K562 (cell line): ENCODE results near the gene SARS1. TPM values are rescaled to one million over a fixed set of nuclear protein-coding genes. Genes with fewer than 3 reads are reported as not detected.

Experiments
- ATF3 ChIP-seq, 2 experiments: fragments of 450-650 bp in 1 of 2; sonication (generic) in 1 of 2; formaldehyde crosslinking in 1 of 2; IDR thresholded peaks in 1 of 2; conservative IDR thresholded peaks in 1 of 2; 2 replicates each; pipeline versions ENCODE4 v1.6.1 to v1.8.1; 2016 to 2023; ENCODE audit warnings: mild to moderate bottlenecking in 2 of 2, moderate library complexity in 2 of 2, inconsistent platforms in 1 of 2, missing genetic modification reagents in 1 of 2
- C11orf30 ChIP-seq: fragments of 450-650 bp; IDR thresholded peaks from 2 replicates; pipeline ENCODE4 v1.6.1; 2016; ENCODE audit warnings: low read depth, mild to moderate bottlenecking
- DNMT1 ChIP-seq: fragments of 450-650 bp; IDR thresholded peaks from 2 replicates; pipeline ENCODE4 v1.6.1; 2016; ENCODE audit warnings: antibody characterized with exemption, mild to moderate bottlenecking
- ETV1 ChIP-seq: fragments of 450-650 bp; conservative IDR thresholded peaks from 2 replicates; pipeline ENCODE4 v1.6.1; 2016; ENCODE audit warnings: missing genetic modification characterization, control low read depth, low read depth, missing compliant biosample characterization
- HBP1 ChIP-seq: fragments of 450-650 bp; formaldehyde crosslinking; IDR thresholded peaks from 2 replicates; pipeline ENCODE4 v1.4.0; 2022; ENCODE audit warnings: missing genetic modification characterization
- ILK ChIP-seq: fragments of 450-650 bp; IDR thresholded peaks from 2 replicates; pipeline ENCODE4 v1.6.1; 2016; ENCODE audit warnings: missing genetic modification characterization, low read depth, mild to moderate bottlenecking, missing compliant biosample characterization, moderate library complexity, borderline replicate concordance
- KLF13 ChIP-seq: fragments of 450-650 bp; IDR thresholded peaks from 2 replicates; pipeline ENCODE4 v1.6.1; 2016; ENCODE audit warnings: missing genetic modification characterization, low read depth, mild to moderate bottlenecking, missing compliant biosample characterization, moderate library complexity, borderline replicate concordance
- NFIC ChIP-seq: fragments of 450-650 bp; IDR thresholded peaks from 2 replicates; pipeline ENCODE4 v1.6.1; 2017; ENCODE audit warnings: mild to moderate bottlenecking, inconsistent platforms
- NUFIP1 ChIP-seq: fragments of 450-650 bp; IDR thresholded peaks from 2 replicates; pipeline ENCODE4 v1.6.1; 2018; ENCODE audit not compliant: partially characterized antibody
- PHF20 ChIP-seq: fragments of 450-650 bp; IDR thresholded peaks from 2 replicates; pipeline ENCODE4 v1.6.1; 2018; ENCODE audit not compliant: partially characterized antibody
- PHTF2 ChIP-seq: fragments of 250-450 bp; sonication (Bioruptor Pico); IDR thresholded peaks from 2 replicates; pipeline ENCODE4 v1.5.0; 2021; ENCODE audit warnings: mild to moderate bottlenecking
- RBM14 ChIP-seq: fragments of 200-400 bp; formaldehyde crosslinking; IDR thresholded peaks from 2 replicates; pipeline ENCODE4 v1.6.1; 2018; ENCODE audit warnings: low read depth, mild to moderate bottlenecking, low read length, moderate library complexity, borderline replicate concordance; ENCODE audit not compliant: insufficient read depth
- RFX1 ChIP-seq: fragments of 450-650 bp; IDR thresholded peaks from 2 replicates; pipeline ENCODE4 v1.6.1; 2016; ENCODE audit warnings: mild to moderate bottlenecking, moderate library complexity
- TCF15 ChIP-seq: fragments of 250-450 bp; sonication (Bioruptor Pico); IDR thresholded peaks from 2 replicates; pipeline ENCODE4 v1.8.0; 2022; ENCODE audit warnings: moderate library complexity, mild to moderate bottlenecking, inconsistent platforms
- USF1 ChIP-seq: sonication (generic); formaldehyde crosslinking; IDR thresholded peaks from 2 replicates; pipeline ENCODE4 v1.9.0; 2022; ENCODE audit warnings: mild to moderate bottlenecking, missing genetic modification reagents
- USF2 ChIP-seq: sonication (generic); formaldehyde crosslinking; IDR thresholded peaks from 2 replicates; pipeline ENCODE4 v1.5.0; 2020; ENCODE audit warnings: missing genetic modification reagents
- ZBTB5 ChIP-seq: fragments of 450-650 bp; IDR thresholded peaks from 2 replicates; pipeline ENCODE4 v1.6.1; 2017; ENCODE audit warnings: antibody characterized with exemption
- ZNF274 ChIP-seq: IDR thresholded peaks from 2 replicates; pipeline ENCODE4 v1.6.1; 2011; ENCODE audit warnings: low read depth, mild to moderate bottlenecking, low read length, moderate library complexity, borderline replicate concordance
- ZNF277 ChIP-seq: fragments of 250-450 bp; sonication (Bioruptor Pico); IDR thresholded peaks from 2 replicates; pipeline ENCODE4 v1.8.0; 2022; ENCODE audit warnings: inconsistent platforms, mild to moderate bottlenecking, moderate library complexity, borderline replicate concordance
- polyA plus RNA-seq, 8 experiments: library from polyadenylated mRNA; depleted of rRNA in 4 of 8; stranded (reverse) in 5 of 8; unstranded in 3 of 8; fragments of >200 nt; fragmentation: Nextera tagmentation in 2 of 8; fragmentation: Illumina TruSeq in 1 of 8; extraction: Ambion mirVana in 2 of 8; extraction: Trizol in 1 of 8; gene quantifications; 2 replicates each; pipeline versions ENCODE4 v1.2.1 to v1.2.3, GENCODE V29; 2011 to 2014; ENCODE audit warnings: inconsistent platforms in 1 of 8, missing spikeins in 1 of 8
- total RNA-seq, 7 experiments: library from RNA; depleted of rRNA in 6 of 7; stranded (reverse); fragments of >200 nt in 6 of 7; fragmentation: Illumina TruSeq in 2 of 7; extraction: Trizol in 2 of 7; gene quantifications; 2 replicates each; pipeline versions ENCODE4 v1.2.1 to v1.2.3, GENCODE V29; 2011 to 2021; ENCODE audit warnings: low replicate concordance in 1 of 7

The SARS1 gene
- total and polyA plus RNA-seq, 9 of the 15 experiments (the other 6 are each of a cell fraction or from before 2014, with no cell fraction given) = 221 to 623 (median 254) TPM

GRCh38 chr1:109257682-109258421 is 44.1 kb downstream of the SARS1 start (continued):
- no peak for TF ChIP-seq TCF15 (CRISPR knock-in tag)
- TF ChIP-seq PHTF2 (CRISPR knock-in tag) = no peak
- TF ChIP-seq DNMT1 = no peak
- TF ChIP-seq C11orf30 = no peak
- TF ChIP-seq ETV1 = no peak
- TF ChIP-seq ZBTB5 = no peak
- no peak for TF ChIP-seq ZNF274
- no peak for TF ChIP-seq NUFIP1
- no peak for TF ChIP-seq KLF13 (tag)
- no peak for TF ChIP-seq HBP1
- TF ChIP-seq USF1 (CRISPR knock-in tag) = 0 out of 2 replicates have a peak, but pooled peaks have one; percentile 21
- no peak for TF ChIP-seq ZNF277 (CRISPR knock-in tag)
- no peak for TF ChIP-seq NFIC
- peak; percentile 63; the same call in 1 of the 2 replicates for TF ChIP-seq RFX1
- no peak for TF ChIP-seq USF2 (CRISPR knock-in tag)
- no peak for TF ChIP-seq PHF20
- peak; percentile 68 for TF ChIP-seq ATF3 (IDR thresholded peaks at IDR 0.05)
- TF ChIP-seq ATF3 (CRISPR knock-in tag; conservative IDR thresholded peaks at IDR 0.05) = no peak
- TF ChIP-seq ILK (tag) = no peak
- TF ChIP-seq RBM14 = no peak
